ENCODE results near the gene CALN1. TPM values are rescaled to one million over a fixed set of nuclear protein-coding genes. Genes with fewer than 3 reads are reported as not detected.

The CALN1 gene
- total RNA-seq, 1 donor from 2014 or later = not detected

- DNase-seq (no peak), ATAC-seq (no peak)
- H3K36me3 ChIP-seq = no peaks in the 10 kb centered on the region
- no peaks in the 10 kb centered on the region for H3K27me3 ChIP-seq
- H3K9me3 ChIP-seq = no peaks in the 10 kb centered on the region
- no peaks in the 10 kb centered on the region for H3K4me1 ChIP-seq
- no peak for TF ChIP-seq CTCF (IDR thresholded peaks at IDR 0.05)
- intact Hi-C loops (cut with DNase I) = no loop called here
- H3K4me3 ChIP-seq = no peak overlapping the region
- no peak overlapping the region for H3K27ac ChIP-seq
Measured at GRCh38 chr7:71769326-71769725, 642.8 kb downstream of the CALN1 start.

GRCh38 chr7:71768450-71768849 is 643.7 kb downstream of the CALN1 start:
- H3K27me3 ChIP-seq = no peaks in the 10 kb centered on the region
- no peak overlapping the region for H3K4me3 ChIP-seq
- no peaks in the 10 kb centered on the region for H3K4me1 ChIP-seq
- intact Hi-C loops (cut with DNase I) = no loop called here
- no peaks in the 10 kb centered on the region for H3K9me3 ChIP-seq
- no peaks in the 10 kb centered on the region for H3K36me3 ChIP-seq
- ATAC-seq = no peak
- no peak for TF ChIP-seq CTCF (IDR thresholded peaks at IDR 0.05)
- no peak overlapping the region for H3K27ac ChIP-seq
- no peak for DNase-seq

GRCh38 chr7:71766016-71766415 is 646.1 kb downstream of the CALN1 start:
- TF ChIP-seq CTCF (IDR thresholded peaks at IDR 0.05) = no peak
- no peak overlapping the region for H3K4me3 ChIP-seq
- no peaks in the 10 kb centered on the region for H3K27me3 ChIP-seq
- peaks cover 6% of the 10 kb centered on the region for H3K9me3 ChIP-seq
- no peak for DNase-seq
- H3K4me1 ChIP-seq = no peaks in the 10 kb centered on the region
- ATAC-seq = no peak
- no peaks in the 10 kb centered on the region for H3K36me3 ChIP-seq
- no peak overlapping the region for H3K27ac ChIP-seq
- intact Hi-C loops (cut with DNase I) = no loop called here

GRCh38 chr7:71761336-71761735 is 650.8 kb downstream of the CALN1 start:
- H3K4me3 ChIP-seq = no peak overlapping the region
- no peaks in the 10 kb centered on the region for H3K4me1 ChIP-seq
- DNase-seq (no peak), ATAC-seq (no peak)
- peaks cover 6% of the 10 kb centered on the region for H3K9me3 ChIP-seq
- TF ChIP-seq CTCF (IDR thresholded peaks at IDR 0.05) = no peak
- no peak overlapping the region for H3K27ac ChIP-seq
- H3K36me3 ChIP-seq = no peaks in the 10 kb centered on the region
- H3K27me3 ChIP-seq = no peaks in the 10 kb centered on the region
- intact Hi-C loops (cut with DNase I) = no loop called here

- TF ChIP-seq CTCF (IDR thresholded peaks at IDR 0.05) = no peak
- intact Hi-C loops (cut with DNase I) = no loop called here
Measured at GRCh38 chr7:71754828-71755227, 657.3 kb downstream of the CALN1 start.

GRCh38 chr7:71753956-71754664 is 658.0 kb downstream of the CALN1 start:
- intact Hi-C loops (cut with DNase I) = no loop called here

More at GRCh38 chr7:71754828-71755227, 657.3 kb downstream of the CALN1 start:
- no peak for DNase-seq
- H3K4me3 ChIP-seq = no peak overlapping the region
- peaks cover 35% of the 10 kb centered on the region for H3K27me3 ChIP-seq
- no peak overlapping the region for H3K27ac ChIP-seq
- no peaks in the 10 kb centered on the region for H3K9me3 ChIP-seq
- no peaks in the 10 kb centered on the region for H3K36me3 ChIP-seq
- no peaks in the 10 kb centered on the region for H3K4me1 ChIP-seq
- ATAC-seq = no peak

More at GRCh38 chr7:71753956-71754664, 658.0 kb downstream of the CALN1 start:
- no peak for TF ChIP-seq CTCF (IDR thresholded peaks at IDR 0.05)
- H3K4me3 ChIP-seq = no peak overlapping the region
- H3K27ac ChIP-seq = no peak overlapping the region
- no peaks in the 10 kb centered on the region for H3K4me1 ChIP-seq
- peaks cover 35% of the 10 kb centered on the region for H3K27me3 ChIP-seq
- no peak for DNase-seq
- no peak for ATAC-seq
- no peaks in the 10 kb centered on the region for H3K36me3 ChIP-seq
- H3K9me3 ChIP-seq = no peaks in the 10 kb centered on the region
